ENCODE measurements around the gene ZSCAN30. TPM values are rescaled to one million over a fixed set of nuclear protein-coding genes. Genes with fewer than 3 reads are reported as not detected.

Gene ZSCAN30
- total and polyA plus RNA-seq, 9 of the 15 experiments (the other 6 are each of a cell fraction or from before 2014, with no cell fraction given): 4.6 to 13.6 (median 10.8) TPM

- DNase-seq (ENCODE audit: extremely low read depth in 1 of 4, low spot score in 3 of 4) (no peak), FAIRE-seq (no peak), ATAC-seq (no peak)
- no peak overlapping the region for H3K27ac ChIP-seq (ENCODE audit: extremely low read depth, low read depth, low read length)
- H3K4me3 ChIP-seq: no peak overlapping the region
- H4K20me1 ChIP-seq (replicated peaks; ENCODE audit: control insufficient read depth, insufficient read depth, low read length): no peaks in the 10 kb centered on the region
- POLR2A ChIA-PET: interaction anchor here (0.9 kb wide), 1 partner anchor 14 kb away, joined by 3 read pairs; the partner anchor contains the start of gene ZSCAN30
- H3K9me1 ChIP-seq (ENCODE audit: control insufficient read depth, insufficient read depth, low read length): no peaks in the 10 kb centered on the region
- in situ Hi-C loops (cut with MboI): no loop called here
- no peaks in the 10 kb centered on the region for H3K4me1 ChIP-seq (replicated peaks in 1 of 2; ENCODE audit: control insufficient read depth in 2 of 2, insufficient read depth in 2 of 2, low read length in 2 of 2)
- peaks cover 63% of the 10 kb centered on the region for H3K36me3 ChIP-seq (ENCODE audit: control insufficient read depth, insufficient read depth, low read length)
- H3K27me3 ChIP-seq (ENCODE audit: control insufficient read depth in 2 of 2, insufficient read depth in 2 of 2, low read length in 2 of 2): no peaks in the 10 kb centered on the region
- H2AFZ ChIP-seq (ENCODE audit: low read depth, low read length): no peak overlapping the region
- H3K79me2 ChIP-seq (ENCODE audit: control insufficient read depth, insufficient read depth, low read length): peaks cover 21% of the 10 kb centered on the region
- WGBS (ENCODE audit: insufficient coverage, low coverage, missing lambda C conversion rate): 93% methylated on average over 4 of the region's 4 CpGs
- CTCF ChIA-PET (ENCODE audit: low intra/inter-chr PET ratio): no interaction called here
- no peak overlapping the region for H3K4me2 ChIP-seq (ENCODE audit: insufficient read depth, low read length)
- BruUV-seq (replicated peaks): no TSS peak
- H3K9me3 ChIP-seq (replicated peaks; ENCODE audit: control insufficient read depth, insufficient read depth, low read depth, low read length): peaks cover 31% of the 10 kb centered on the region
- H3K9ac ChIP-seq (ENCODE audit: insufficient read depth in 1 of 2, low read depth in 2 of 2, low read length in 2 of 2): no peak overlapping the region
- intact Hi-C loops (cut with micrococcal nuclease): no loop called here
- TF ChIP-seq ZNF764 (CRISPR knock-in tag; IDR thresholded peaks at IDR 0.05; ENCODE audit: low read depth) (no peak), ZNF592 (IDR thresholded peaks at IDR 0.05) (no peak), MYC (IDR thresholded peaks at IDR 0.05; ENCODE audit: low read depth, low read length) (no peak), MYC (CRISPR knock-in tag; IDR thresholded peaks at IDR 0.05; ENCODE audit: borderline replicate concordance, low read depth) (no peak), MAFG (tag; conservative IDR thresholded peaks at IDR 0.05) (no peak), PATZ1 (CRISPR knock-in tag; IDR thresholded peaks at IDR 0.05; ENCODE audit: borderline replicate concordance) (no peak), DIDO1 (tag; IDR thresholded peaks at IDR 0.05; ENCODE audit: low read depth) (no peak), ZMIZ1 (IDR thresholded peaks at IDR 0.05; ENCODE audit: low read depth in 2 of 2, low read length in 2 of 2) (no peak), SMARCB1 (IDR thresholded peaks at IDR 0.05; ENCODE audit: insufficient read length, low read depth) (no peak), ZNF408 (CRISPR knock-in tag; IDR thresholded peaks at IDR 0.05; ENCODE audit: low read depth) (no peak), KAT7 (CRISPR knock-in tag; IDR thresholded peaks at IDR 0.05; ENCODE audit: borderline replicate concordance) (no peak), ZNF224 (CRISPR knock-in tag; IDR thresholded peaks at IDR 0.05) (no peak), HSF4 (CRISPR knock-in tag; IDR thresholded peaks at IDR 0.05; ENCODE audit: borderline replicate concordance) (no peak)
These were observed 13.6 kb upstream of the ZSCAN30 start for GRCh38 chr18:35303610-35304009.

Data from K562 (cell line).